A375 (cell line): ENCODE measurements around the gene ZNF699. TPM values are rescaled to one million over a fixed set of nuclear protein-coding genes. Genes with fewer than 3 reads are reported as not detected.

Experiments
- total RNA-seq: library from RNA; depleted of rRNA; stranded (reverse); fragments of >200 nt; shearing (Covaris generic); gene quantifications from 2 replicates; pipeline ENCODE4 v1.2.3, GENCODE V29; 2014; rRNA removed

ZNF699 gene
- total RNA-seq: 9.7 and 20.6 TPM in 2 replicates

DNA sequence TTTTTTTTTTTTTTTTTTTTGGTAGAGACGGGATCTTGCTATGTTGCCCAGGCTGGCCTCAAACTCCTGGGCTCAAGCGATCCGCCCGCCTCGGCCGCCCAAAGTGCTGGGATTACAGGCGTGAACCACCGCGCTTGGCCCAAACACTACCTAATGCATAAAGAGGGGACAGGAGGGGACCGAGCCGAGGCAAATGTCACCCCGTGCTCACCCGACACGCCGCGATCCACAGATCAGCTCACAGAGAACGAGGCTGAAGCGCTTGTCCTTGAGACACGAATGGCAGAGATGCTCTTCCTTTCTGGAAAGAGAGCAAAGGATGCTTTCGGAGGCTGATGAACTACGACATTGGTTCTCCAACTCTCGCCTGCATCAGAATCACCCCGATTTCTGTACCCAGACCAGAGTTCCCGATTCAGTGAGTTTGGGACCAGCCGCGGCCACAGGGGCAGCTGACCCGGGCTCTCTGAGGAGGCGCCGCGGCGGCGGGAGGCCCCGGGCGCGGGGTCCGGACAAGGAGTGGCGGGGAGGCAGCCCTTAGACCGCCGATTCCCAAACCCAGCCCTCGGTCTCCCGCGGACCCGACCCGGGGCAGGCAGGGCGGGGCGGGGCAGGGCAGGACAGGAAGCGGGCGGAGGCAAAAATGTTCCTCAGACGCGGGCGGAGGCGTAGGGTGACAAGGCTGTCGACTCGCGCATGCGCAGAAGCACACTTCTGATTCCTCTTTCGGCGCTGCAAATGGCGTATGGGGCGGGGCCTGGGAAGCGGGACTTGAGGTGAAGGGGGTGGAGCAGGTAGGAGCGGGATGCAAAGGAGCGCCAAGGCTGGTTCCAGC lies at the start of gene ZNF699:
Gene ZNF699 (minus strand): TSS at position 700 of the 835 bp plus-strand sequence. CDS start 4,719 bp downstream, outside the sequence.

GRCh38 chr19:9323919-9324583 lies 14.4 kb upstream of the ZNF699 start, which contains the start of gene ZNF559:
TSS of gene ZNF559 (plus strand) at chr19:9324179. CDS start at chr19:9338550, 14,371 bp downstream.

DNA sequence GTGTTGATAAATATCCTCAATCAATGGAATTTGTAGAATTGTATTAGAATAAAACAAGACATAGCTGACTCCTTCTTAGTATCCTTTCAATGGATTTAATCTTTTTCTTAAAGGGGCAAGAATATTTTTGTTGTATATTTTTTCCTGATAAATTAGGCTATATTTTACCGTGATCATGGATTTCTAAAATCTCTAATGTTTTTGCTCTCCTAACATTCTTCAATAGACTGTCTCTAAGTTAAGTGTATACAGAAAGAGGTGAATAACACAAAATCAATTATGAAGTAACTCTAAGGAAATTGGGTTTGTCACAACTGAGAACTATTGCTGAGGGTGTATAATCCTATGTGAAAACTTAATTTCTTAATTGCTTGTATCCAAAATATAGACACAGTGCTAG lies 59.0 kb downstream of the ZNF699 start, which contains the start of gene OR7E24:
Gene OR7E24 (plus strand): TSS at position 301 of the 400 bp plus-strand sequence. CDS start 114 bp downstream, outside the sequence.

Other genes starting within 250 kb of the ZNF699 start
- gene OR1M1, start 222.8 kb downstream of the ZNF699 start, total RNA-seq: not detected in 2 replicates
- gene OR7G2, start 202.4 kb downstream of the ZNF699 start, total RNA-seq: not detected in 2 replicates
- not detected in 2 replicates for gene OR7G1, start 194.1 kb downstream of the ZNF699 start, total RNA-seq
- not detected in 2 replicates for gene OR7G3, start 182.9 kb downstream of the ZNF699 start, total RNA-seq
- 28.4 and 31.6 TPM in 2 replicates for gene ZNF317, start 169.4 kb downstream of the ZNF699 start, total RNA-seq
- gene OR7D2, start 130.9 kb downstream of the ZNF699 start, total RNA-seq: not detected in 2 replicates
- not detected in 2 replicates for gene OR7D4, start 90.2 kb downstream of the ZNF699 start, total RNA-seq
- not detected in 2 replicates for gene OR7E24, start 58.9 kb downstream of the ZNF699 start, total RNA-seq
- gene ZNF559, start 14.3 kb upstream of the ZNF699 start, total RNA-seq: 8.6 and 11.2 TPM in 2 replicates
- 0.42 and 2.9 TPM in 2 replicates for gene ZNF177, start 53.2 kb upstream of the ZNF699 start, total RNA-seq
- 14.2 and 14.9 TPM in 2 replicates for gene ZNF266, start 125.7 kb upstream of the ZNF699 start, total RNA-seq
- 1.4 and 3.7 TPM in 2 replicates for gene ZNF560, start 188.8 kb upstream of the ZNF699 start, total RNA-seq
- gene ZNF426, start 228.8 kb upstream of the ZNF699 start, total RNA-seq: 9.0 and 9.3 TPM in 2 replicates